HG02623 (cell line): ENCODE results near the gene CEP76.
"Not testable (repeated sequence)": the region's sequence is repeated elsewhere in the genome, so short reads cannot be mapped to it uniquely, and the experiment has no call there.

ENCODE experiments used
- ATAC-seq: cut with Tn5 transposase; IDR thresholded peaks from one replicate; pipeline ENCODE4 v1.9.1; 2021; ENCODE audit warnings: moderate library complexity; ENCODE audit not compliant: unreplicated experiment

CEP76 gene

DNA sequence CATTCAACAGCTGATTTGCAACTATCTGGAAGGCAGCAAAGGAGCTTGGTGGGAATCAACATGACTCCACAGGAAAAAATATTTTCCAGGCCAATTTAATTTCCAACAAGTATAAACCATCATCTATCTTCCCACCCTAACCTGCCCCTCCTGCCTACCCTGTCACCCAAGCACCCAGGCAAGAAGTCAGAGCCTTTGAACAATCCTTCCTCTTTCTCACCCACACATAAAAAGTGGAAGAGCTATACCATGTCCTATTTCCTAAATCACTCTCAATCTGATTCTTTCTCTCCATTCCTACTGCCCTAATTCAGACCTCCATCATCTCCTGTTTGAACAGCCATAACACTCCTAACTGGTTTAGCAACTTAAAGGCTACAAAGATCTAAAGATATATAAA lies 57.3 kb downstream of the CEP76 start:
- no peak for ATAC-seq

DNA sequence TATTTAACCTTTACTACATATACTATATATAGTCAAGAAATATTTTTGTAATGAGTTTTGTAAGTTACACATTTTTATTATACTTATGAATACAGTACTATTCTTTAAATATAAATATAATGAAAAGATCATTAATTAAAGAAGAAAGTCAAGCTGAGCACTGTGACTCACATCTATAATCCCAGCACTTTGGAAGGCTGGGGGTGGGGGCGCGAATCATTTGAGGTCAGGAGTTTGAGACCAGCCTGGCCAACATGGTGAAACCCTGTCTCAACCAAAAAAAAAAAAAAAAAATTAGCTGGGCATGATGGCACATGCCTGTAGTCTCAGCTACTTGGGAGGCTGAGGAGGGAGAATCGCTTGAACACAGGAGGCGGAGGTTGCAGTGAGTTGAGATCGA lies 58.8 kb downstream of the CEP76 start:
- ATAC-seq, result not testable (repeated sequence)

DNA sequence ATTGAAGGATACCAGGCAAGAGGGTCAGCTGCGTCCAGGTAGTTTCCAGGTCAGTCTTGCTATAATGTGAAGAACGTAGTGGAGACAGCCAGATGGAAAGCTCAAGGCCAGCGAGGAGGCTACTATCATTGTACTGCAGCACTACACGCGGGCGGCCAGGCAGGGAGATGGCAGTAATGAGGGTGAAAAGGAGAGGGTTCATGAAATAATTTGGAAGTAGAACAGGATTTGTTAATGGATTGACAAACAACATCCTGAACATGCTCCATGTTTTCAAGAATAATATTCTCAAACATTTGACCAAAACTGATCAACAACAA lies 61.7 kb downstream of the CEP76 start:
- ATAC-seq, result no peak

DNA sequence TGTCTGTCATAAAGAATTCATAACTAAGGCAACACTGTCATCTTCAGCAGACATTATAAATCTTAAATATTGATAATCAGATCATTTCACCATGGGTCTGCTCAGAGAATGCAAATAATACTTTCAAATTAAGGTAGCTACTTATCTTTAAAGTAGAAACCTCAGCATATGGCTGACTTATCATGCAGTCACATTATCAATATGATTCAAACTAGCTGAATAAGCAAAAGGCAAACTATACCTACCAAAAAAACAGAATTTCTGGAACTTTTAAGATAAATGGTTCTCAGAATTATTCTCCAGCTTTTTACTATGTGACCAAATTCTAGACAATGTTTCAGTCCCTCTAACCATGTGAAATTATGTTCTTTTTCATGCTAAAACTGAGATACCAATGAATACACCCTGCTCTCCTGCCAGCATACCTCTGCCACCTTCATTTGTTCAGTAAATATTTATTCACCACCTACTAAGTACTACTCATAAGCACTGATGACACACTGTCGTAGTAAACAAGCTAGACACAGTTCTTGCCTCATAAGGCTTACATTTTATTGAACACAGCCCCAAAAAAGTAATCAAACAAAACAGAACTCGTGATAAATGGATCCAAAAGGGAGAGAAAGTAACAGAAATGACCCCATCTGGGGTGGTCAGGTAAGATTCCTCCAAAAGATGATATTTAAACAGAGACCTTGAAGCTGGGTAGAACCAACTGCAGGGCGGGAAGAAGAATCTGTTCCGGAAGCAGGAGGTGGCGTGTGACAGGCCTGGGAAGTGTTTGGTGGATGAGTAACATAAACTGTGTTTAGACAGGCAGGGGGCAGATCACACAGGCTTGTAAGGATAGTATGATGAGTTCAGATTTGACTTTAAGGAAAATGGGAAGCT lies 62.3 kb downstream of the CEP76 start:
- no peak for ATAC-seq

DNA sequence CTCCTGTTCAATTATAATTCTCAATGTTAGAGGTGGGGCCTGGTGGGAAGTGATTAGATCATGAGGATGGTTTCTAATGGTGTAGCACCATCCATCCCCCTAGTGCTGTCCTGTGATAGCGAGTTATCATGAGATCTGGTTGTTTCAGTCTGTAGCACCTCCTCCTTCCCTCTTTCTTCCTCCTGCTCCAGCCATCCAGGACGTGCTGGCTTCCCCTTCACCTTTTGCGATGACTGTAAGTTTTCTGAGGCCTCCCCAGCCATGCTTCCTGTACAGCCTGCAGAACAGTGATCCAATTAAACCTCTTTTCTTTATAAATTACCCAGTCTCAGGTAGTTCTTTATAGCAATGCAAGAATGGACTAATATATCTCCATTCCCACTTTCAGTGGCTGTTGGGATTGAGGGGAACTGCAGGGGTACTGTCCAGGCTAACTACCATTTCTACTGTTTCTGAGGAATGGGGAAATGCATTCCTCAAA lies 63.8 kb downstream of the CEP76 start:
- ATAC-seq, result no peak

DNA sequence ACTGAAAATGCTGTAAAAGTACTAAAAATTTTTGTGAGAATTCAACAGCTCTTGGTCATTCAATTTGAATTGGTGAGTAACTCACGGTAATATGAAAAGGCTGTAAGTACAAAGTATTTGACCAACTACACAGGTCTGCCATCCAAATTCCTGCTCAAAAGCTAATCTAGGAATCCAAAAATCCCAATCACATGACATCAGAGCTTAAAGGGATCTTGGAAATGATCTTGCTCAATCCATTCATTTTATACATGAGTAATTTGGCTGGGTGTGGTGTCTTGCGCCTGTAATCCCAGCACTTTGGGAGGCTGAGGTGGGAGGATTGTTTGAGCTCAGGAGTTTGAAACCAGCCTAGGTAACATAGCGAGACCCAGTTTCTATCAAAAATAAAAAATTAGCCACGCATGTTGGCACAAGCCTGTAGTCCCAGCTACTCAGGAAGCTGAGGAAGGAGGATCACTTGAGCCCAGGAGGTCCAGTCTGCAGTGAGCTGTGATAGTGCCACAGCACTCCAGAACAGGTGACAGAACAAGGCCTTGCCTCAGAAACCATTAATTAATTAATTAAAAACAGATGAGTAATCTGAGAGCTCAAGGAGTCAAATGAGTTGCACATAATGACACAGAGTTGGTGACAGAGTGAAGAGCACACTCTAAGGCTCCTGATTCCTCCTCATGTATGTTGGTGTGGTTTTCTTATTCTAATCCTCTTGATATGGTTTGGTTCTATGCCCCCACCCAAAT lies 64.5 kb downstream of the CEP76 start:
- ATAC-seq, result no peak

DNA sequence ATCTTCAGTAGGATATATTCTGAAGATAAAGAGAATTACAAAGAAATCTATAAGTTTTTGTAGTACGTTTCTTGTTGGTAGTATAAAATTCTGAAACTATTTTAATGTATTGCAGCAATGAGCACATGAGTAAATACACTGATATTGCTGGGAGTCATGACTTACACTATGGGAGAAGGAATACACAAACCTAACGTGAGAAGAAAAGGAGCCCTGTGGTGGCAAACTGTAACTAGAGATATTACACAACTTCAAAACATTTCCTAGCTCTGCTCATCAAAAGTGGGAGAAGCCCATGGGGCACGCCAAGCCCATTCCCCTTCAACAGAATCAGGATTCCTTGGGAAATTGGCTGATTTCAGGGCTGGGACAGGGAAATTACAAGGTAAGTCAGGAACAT lies 65.1 kb downstream of the CEP76 start:
- ATAC-seq, result no peak

DNA sequence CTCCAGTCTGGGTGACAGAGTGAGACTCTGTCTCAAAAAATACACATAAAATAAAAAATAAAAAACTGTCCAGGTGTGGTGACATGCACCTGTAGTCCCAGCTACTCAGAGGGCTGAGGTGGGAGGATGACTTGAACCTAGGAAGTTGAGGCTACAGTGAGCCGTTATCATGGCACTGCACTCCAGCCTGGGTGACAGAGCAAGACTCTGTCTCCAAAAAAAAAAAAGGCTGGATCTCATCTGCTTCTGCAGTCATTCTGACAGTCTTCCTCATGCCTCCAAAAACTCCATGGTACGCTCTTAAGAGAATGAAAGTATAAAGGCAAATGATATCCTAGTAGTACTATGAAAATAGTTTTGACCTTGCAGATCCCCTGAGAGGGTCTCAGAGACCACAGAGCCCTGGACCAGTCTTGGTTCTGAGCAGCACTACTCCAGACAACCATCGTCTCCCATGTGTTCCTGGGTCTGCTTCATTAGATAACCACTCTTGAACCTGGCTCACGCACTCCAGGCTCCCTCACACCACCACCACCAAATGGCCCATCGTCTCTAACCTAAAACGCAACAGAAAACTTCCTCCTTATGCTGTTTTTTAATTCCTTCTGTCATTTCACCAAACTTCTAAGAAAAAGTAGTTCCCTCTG lies 70.6 kb downstream of the CEP76 start:
- ATAC-seq, result no peak

DNA sequence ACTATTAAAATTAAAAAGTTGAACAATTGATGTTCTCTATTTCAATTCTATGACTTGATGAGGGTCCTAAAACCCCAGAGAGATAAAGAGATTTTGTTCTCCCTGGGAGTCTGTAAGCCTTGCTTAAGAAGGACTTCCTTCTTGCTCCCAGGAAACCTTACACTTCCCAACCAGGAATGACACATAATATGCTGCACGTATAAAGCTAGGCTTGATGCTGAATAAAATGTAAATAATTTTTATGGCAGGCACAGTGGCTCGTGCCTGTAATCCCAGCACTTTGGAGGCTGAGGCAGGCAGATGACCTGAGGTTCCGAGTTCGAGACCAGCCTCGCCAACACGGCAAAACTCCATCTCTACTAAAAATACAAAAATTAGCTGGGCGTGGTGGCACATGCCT lies 72.4 kb downstream of the CEP76 start:
- ATAC-seq, result no peak

DNA sequence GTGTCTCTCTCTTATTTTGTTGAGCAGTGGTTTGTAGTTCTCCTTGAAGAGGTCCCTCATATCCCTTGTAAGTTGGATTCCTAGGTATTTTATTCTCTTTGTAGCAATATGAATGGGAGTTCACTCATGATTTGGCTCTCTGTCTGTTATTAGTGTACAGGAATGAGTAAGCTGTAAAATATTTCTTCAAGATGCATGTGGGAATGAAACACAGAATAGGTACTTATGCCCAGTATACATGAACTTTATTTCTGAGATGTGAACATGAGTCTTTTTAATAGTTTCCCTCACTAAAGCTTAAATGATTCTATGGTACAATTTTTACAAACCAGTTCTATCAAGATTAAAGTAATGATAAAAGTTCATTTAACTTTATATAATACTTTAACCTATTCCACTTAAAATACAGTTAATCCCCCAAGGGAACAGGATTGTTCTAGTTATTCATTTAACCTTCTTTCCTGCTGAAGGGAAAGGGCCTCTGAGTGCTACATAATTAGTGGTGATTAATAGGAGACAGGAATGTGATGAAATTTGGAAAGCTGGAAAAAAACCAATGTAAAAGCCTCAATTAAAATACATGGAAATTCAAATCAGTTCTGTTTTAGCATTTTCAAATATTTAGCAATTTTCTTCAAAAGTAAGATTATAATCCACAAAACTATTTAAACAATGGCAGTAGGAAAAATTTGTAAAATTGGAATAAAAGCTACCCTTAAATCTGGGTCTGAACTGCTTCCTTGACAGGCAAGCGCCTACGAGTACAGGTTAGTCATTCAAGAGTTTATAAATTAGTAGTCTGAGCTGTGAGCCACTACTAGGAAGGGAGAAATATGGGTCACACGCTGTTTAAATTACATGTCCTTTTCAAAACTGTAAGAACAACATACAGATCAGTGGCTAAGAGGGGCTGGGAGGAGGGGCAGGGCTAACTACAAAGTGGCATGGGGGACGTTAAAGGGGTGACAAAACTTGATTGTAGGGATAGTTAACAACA lies 73.5 kb downstream of the CEP76 start:
- no peak for ATAC-seq

DNA sequence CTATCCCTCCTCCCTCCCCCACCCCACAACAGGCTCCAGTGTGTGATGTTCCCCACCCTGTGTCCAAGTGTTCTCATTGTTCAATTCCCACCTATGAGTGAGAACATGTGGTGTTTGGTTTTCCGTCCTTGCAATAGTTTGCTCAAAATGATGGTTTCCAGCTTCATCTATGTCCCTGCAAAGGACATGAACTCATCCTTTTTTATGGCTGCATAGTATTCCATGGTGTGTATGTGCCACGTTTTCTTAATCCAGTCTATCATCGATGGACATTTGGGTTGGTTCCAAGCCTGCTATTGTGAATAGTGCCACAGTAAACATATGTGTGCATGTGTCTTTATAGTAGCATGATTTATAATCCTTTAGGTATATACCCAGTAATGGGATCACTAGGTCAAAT lies 75.3 kb downstream of the CEP76 start:
- ATAC-seq, result not testable (repeated sequence)

DNA sequence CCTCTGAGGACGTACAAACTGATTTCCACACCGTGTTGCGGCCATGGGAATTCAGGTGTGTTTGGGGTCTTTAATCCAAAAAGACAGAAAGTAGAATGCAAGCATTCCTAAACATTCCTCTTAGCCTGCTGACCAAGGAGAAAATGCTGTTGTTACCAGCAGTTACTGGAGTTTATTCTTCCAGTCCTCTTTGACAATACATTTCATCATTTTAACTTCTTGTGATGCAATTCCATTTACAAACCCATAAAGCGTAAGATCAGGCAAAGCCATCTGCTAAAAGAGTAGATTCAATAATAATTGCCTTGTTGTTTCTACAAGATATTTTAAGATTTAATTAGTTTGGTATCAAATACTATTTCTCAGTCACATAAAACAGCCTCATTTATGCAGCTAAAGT lies 77.3 kb downstream of the CEP76 start:
- ATAC-seq, result no peak
